Left ventricle myocardium inferior (tissue), 1 donor: ENCODE data around the gene IQSEC2. TPM values are rescaled to one million over a fixed set of nuclear protein-coding genes. Genes with fewer than 3 reads are reported as not detected.

Source experiments
- DNase-seq: peaks from one replicate; pipeline ENCODE4 v3.0.0-alpha.2; 2020
- H3K27ac ChIP-seq: fragments of 200-600 bp; replicated peaks from 2 replicates; pipeline ENCODE4 v1.8.0; 2021
- H3K27me3 ChIP-seq: fragments of 200-600 bp; 2 replicates; pipeline ENCODE4 v1.8.0; 2021; ENCODE audit warnings: low read depth
- H3K36me3 ChIP-seq: fragments of 200-600 bp; 2 replicates; pipeline ENCODE4 v1.8.0; 2021
- H3K4me1 ChIP-seq: fragments of 200-600 bp; 2 replicates; pipeline ENCODE4 v1.8.0; 2021
- H3K4me3 ChIP-seq: fragments of 200-600 bp; 2 replicates; pipeline ENCODE4 v1.8.0; 2021; ENCODE audit warnings: mild to moderate bottlenecking, moderate library complexity
- H3K9me3 ChIP-seq: fragments of 200-600 bp; replicated peaks from 2 replicates; pipeline ENCODE4 v1.8.0; 2021
- CTCF ChIP-seq: fragments of 200-600 bp; IDR thresholded peaks from 2 replicates; pipeline ENCODE4 v1.8.0; 2021; ENCODE audit warnings: antibody characterized with exemption, mild to moderate bottlenecking, borderline replicate concordance
- intact Hi-C: fragments of 100-400 bp; cut with micrococcal nuclease; formaldehyde crosslinking; loops from one replicate; pipeline ENCODE4 v1.11.0; 2022
- total RNA-seq: library from RNA; stranded (reverse); fragmentation: NEBNext Ultra II Directional; extraction: Animal tissue kit (Norgen Biotek cat#: 25700); gene quantifications from one replicate; pipeline ENCODE4 v1.2.1, GENCODE V29; 2021
- donor health status: DM: no; HTN: yes; CAD: no; lungs with severe emphysema.

Gene IQSEC2
- total RNA-seq, 1 donor from 2014 or later: 17.1 TPM

DNA sequence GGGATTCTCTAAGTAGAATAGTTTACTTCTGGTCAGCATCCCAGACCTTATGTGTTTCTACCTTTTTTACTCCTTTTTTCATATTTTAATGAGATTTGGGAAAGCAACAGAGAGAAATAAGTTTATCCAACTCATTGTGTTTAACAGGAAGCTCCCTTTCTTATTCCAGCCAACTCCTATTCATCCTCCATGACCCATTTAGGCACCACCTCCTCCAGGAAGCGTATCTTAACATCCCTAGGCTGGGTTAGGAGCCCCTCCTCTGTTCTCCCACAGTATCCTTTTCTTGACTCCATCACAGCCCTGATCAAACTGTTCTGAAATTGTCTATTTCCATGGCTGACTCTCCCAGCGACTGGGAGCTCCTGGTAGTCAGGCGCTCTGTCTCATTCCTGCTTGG, 18.8 kb upstream of the IQSEC2 start:
- no peak for TF ChIP-seq CTCF
- no peak for DNase-seq
- no peaks in the 10 kb centered on the region for H3K27me3 ChIP-seq
- H3K9me3 ChIP-seq: no peaks in the 10 kb centered on the region
- intact Hi-C loops: no loop called here
- H3K36me3 ChIP-seq: no peaks in the 10 kb centered on the region
- H3K4me1 ChIP-seq: no peaks in the 10 kb centered on the region
- H3K4me3 ChIP-seq: no peak overlapping the region
- H3K27ac ChIP-seq: no peak overlapping the region

DNA sequence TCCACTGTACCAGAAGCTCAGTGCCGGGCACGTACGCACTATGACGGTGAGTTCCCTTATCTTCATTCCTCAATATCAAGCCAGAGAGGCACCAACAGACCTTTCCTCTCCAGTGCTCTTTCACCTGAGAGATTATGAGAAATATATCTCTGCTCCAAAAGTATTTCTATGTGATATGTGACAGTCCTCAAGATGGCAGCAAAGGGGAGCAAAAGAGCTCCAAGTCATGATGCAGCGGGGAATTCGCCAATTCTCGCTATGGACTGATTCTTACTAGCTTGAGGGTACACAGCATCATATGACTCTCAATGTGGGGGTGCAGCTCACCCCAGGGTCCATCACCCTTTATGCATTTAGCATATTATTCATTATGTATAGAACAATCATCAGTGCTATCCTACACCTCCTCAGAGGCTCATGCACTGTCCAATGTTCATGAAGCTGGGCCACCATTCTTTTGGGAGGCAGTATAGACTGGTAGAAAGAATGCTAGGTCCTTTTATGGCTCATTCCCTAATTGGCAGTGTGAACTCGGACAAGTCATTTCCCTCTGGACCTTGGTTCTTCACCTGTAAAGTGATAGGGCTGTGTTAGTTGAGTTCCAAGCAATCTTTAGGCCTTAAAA, 12.8 kb upstream of the IQSEC2 start:
- intact Hi-C loops: no loop called here
- DNase-seq: no peak
- no peaks in the 10 kb centered on the region for H3K27me3 ChIP-seq
- H3K4me1 ChIP-seq: peaks cover 6% of the 10 kb centered on the region
- no peak overlapping the region for H3K4me3 ChIP-seq
- H3K27ac ChIP-seq: no peak overlapping the region
- H3K36me3 ChIP-seq: no peaks in the 10 kb centered on the region
- no peaks in the 10 kb centered on the region for H3K9me3 ChIP-seq
- peak; percentile 13 for TF ChIP-seq CTCF

- Histone ChIP-seq H3K27ac (peak overlapping the region; percentile 84), H3K9me3 (no peaks in the 10 kb centered on the region), H3K27me3 (no peaks in the 10 kb centered on the region), H3K36me3 (no peaks in the 10 kb centered on the region), H3K4me3 (no peak overlapping the region), H3K4me1 (peaks cover 28% of the 10 kb centered on the region)
- intact Hi-C loops: no loop called here
- no peak for DNase-seq
- TF ChIP-seq CTCF: no peak
Measured at GRCh38 chrX:53291596-53291995, 10.2 kb upstream of the IQSEC2 start.

DNA sequence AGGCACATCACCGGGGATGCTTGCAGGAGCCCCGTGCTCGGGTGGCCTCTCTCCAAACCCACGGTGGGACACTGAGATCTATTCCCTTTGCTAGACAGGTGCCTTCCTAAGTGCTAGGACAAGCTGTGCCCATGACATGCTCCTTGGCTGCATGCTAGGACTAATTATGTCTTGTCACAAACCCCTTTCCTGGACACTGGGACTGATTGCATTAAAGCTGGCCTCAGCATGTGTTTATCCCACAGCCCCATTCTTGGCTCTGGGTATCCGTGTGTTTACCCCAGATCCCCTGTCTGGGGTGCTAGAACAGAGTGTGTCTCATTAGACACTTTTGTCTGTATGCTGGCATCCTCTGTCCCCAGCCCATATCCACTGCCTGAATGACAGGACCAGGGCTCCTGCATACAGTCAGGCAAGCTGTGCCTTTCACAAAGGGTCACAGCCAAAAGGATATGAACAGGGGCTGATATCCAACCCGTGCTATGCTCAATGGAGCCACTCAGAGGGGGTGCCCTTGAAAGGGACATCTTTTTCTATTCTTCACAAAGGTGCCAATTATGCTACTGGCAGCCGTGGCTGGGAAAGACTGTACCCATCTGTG, 9.2 kb upstream of the IQSEC2 start:
- Histone ChIP-seq H3K27me3 (no peaks in the 10 kb centered on the region), H3K36me3 (no peaks in the 10 kb centered on the region), H3K9me3 (no peaks in the 10 kb centered on the region), H3K4me3 (no peak overlapping the region), H3K27ac (peak overlapping the region; percentile 84), H3K4me1 (peaks cover 39% of the 10 kb centered on the region)
- intact Hi-C loops: no loop called here
- TF ChIP-seq CTCF: no peak
- DNase-seq: no peak

- H3K9me3 ChIP-seq: no peaks in the 10 kb centered on the region
- DNase-seq: peak; percentile 61
- intact Hi-C loops: no loop called here
- H3K27ac ChIP-seq: peak overlapping the region; percentile 84
- no peak for TF ChIP-seq CTCF
- H3K27me3 ChIP-seq: no peaks in the 10 kb centered on the region
- H3K36me3 ChIP-seq: no peaks in the 10 kb centered on the region
- H3K4me1 ChIP-seq: peaks cover 50% of the 10 kb centered on the region
- H3K4me3 ChIP-seq: peak overlapping the region; percentile 42
Measured at GRCh38 chrX:53288189-53288588, 6.8 kb upstream of the IQSEC2 start.
